Glutamatergic neuron (in vitro differentiated cells): Measurements from ENCODE around the gene SYT1. TPM values are rescaled to one million over a fixed set of nuclear protein-coding genes. Genes with fewer than 3 reads are reported as not detected.
"Not testable (repeated sequence)": the region's sequence is repeated elsewhere in the genome, so short reads cannot be mapped to it uniquely, and the experiment has no call there.

Experiments
- DNase-seq: peaks from one replicate; pipeline ENCODE4 v3.0.0; 2022
- H3K27ac Mint-ChIP-seq: one replicate; pipeline ENCODE4 v1.8.0; 2020; ENCODE audit warnings: mild to moderate bottlenecking, mixed read lengths, inconsistent platforms; ENCODE audit not compliant: unreplicated experiment
- H3K27me3 Mint-ChIP-seq: one replicate; pipeline ENCODE4 v1.8.0; 2020; ENCODE audit warnings: mild to moderate bottlenecking, moderate library complexity, mixed read lengths, inconsistent platforms; ENCODE audit not compliant: unreplicated experiment
- H3K36me3 Mint-ChIP-seq: one replicate; pipeline ENCODE4 v1.8.0; 2020; ENCODE audit warnings: mild to moderate bottlenecking, mixed read lengths, inconsistent platforms; ENCODE audit not compliant: unreplicated experiment
- H3K4me1 Mint-ChIP-seq: one replicate; pipeline ENCODE4 v1.8.0; 2020; ENCODE audit warnings: mild to moderate bottlenecking, low read depth, mixed read lengths, inconsistent platforms; ENCODE audit not compliant: unreplicated experiment
- H3K4me3 Mint-ChIP-seq: one replicate; pipeline ENCODE4 v1.8.0; 2020; ENCODE audit warnings: mild to moderate bottlenecking, mixed read lengths, inconsistent platforms; ENCODE audit not compliant: unreplicated experiment
- H3K9me3 Mint-ChIP-seq: one replicate; pipeline ENCODE4 v1.8.0; 2020; ENCODE audit warnings: mild to moderate bottlenecking, moderate library complexity, mixed read lengths, inconsistent platforms; ENCODE audit not compliant: unreplicated experiment
- CTCF ChIP-seq: fragments of 200-600 bp; sonication (generic); IDR thresholded peaks from one replicate; pipeline ENCODE4 v1.5.0; 2021; ENCODE audit not compliant: partially characterized antibody, unreplicated experiment
- total RNA-seq: library from RNA; stranded (reverse); fragmentation: NEBNext Ultra II Directional; extraction: Animal tissue kit (Norgen Biotek cat#: 25700); gene quantifications from one replicate; pipeline ENCODE4 v1.2.1, GENCODE V29; 2021; ENCODE audit not compliant: unreplicated experiment

Gene SYT1
- total RNA-seq, 1 donor from 2014 or later = 155 TPM

GRCh38 chr12:78835493-78835892, 29.1 kb upstream of the SYT1 start:
- H3K4me1 Mint-ChIP-seq = peaks cover 8% of the 10 kb centered on the region
- peak; percentile 49 for DNase-seq
- H3K4me3 Mint-ChIP-seq = peak overlapping the region; percentile 77
- peaks cover 2% of the 10 kb centered on the region for H3K9me3 Mint-ChIP-seq
- H3K27me3 Mint-ChIP-seq = peaks cover 3% of the 10 kb centered on the region
- no peak for TF ChIP-seq CTCF
- no peaks in the 10 kb centered on the region for H3K36me3 Mint-ChIP-seq
- peak overlapping the region; percentile 84 for H3K27ac Mint-ChIP-seq

- DNase-seq, H3K4me3 Mint-ChIP-seq, H3K27me3 Mint-ChIP-seq, H3K4me1 Mint-ChIP-seq, H3K9me3 Mint-ChIP-seq, H3K36me3 Mint-ChIP-seq, H3K27ac Mint-ChIP-seq: not testable (repeated sequence)
Measured at GRCh38 chr12:78840518-78841019, 24.0 kb upstream of the SYT1 start.

- H3K4me3 Mint-ChIP-seq = no peak overlapping the region
- no peaks in the 10 kb centered on the region for H3K27me3 Mint-ChIP-seq
- no peak overlapping the region for H3K27ac Mint-ChIP-seq
- no peaks in the 10 kb centered on the region for H3K4me1 Mint-ChIP-seq
- no peaks in the 10 kb centered on the region for H3K9me3 Mint-ChIP-seq
- no peak for TF ChIP-seq CTCF
- no peaks in the 10 kb centered on the region for H3K36me3 Mint-ChIP-seq
- DNase-seq = no peak
Measured at GRCh38 chr12:78853231-78853630, 11.3 kb upstream of the SYT1 start.

GRCh38 chr12:78863482-78864402, 832 bp upstream of the SYT1 start:
- Mint-ChIP-seq H3K4me1 (peaks cover 9% of the 10 kb centered on the region), H3K36me3 (no peaks in the 10 kb centered on the region), H3K27ac (peak overlapping the region; percentile 95), H3K4me3 (peak overlapping the region; percentile 88), H3K9me3 (peaks cover 10% of the 10 kb centered on the region), H3K27me3 (peaks cover 4% of the 10 kb centered on the region)
- TF ChIP-seq CTCF = no peak
- DNase-seq = peak; percentile 70

GRCh38 chr12:78864870-78865463, 393 bp downstream of the SYT1 start:
- Mint-ChIP-seq H3K27me3 (peaks cover 4% of the 10 kb centered on the region), H3K9me3 (peaks cover 10% of the 10 kb centered on the region), H3K27ac (peak overlapping the region; percentile 95), H3K4me3 (peak overlapping the region; percentile 88), H3K4me1 (peaks cover 15% of the 10 kb centered on the region), H3K36me3 (no peaks in the 10 kb centered on the region)
- TF ChIP-seq CTCF = no peak
- no peak for DNase-seq
